GM12874 (cell line): ENCODE results near the gene LDLRAD4.

Experiments
- CTCF ChIP-seq: IDR thresholded peaks from 2 replicates; pipeline ENCODE4 v1.5.1; 2011; ENCODE audit warnings: low read depth, mild to moderate bottlenecking, control low read depth, low read length, moderate library complexity; ENCODE audit not compliant: insufficient read depth

The LDLRAD4 gene

GRCh38 chr18:13318731-13319501 is 100.4 kb downstream of the LDLRAD4 start:
- no peak for TF ChIP-seq CTCF

GRCh38 chr18:13319629-13320028 is 101.1 kb downstream of the LDLRAD4 start:
- no peak for TF ChIP-seq CTCF

- TF ChIP-seq CTCF: no peak
Observed at GRCh38 chr18:13320096-13320495, 101.5 kb downstream of the LDLRAD4 start.

- TF ChIP-seq CTCF: no peak
Observed at GRCh38 chr18:13320891-13321425, 102.4 kb downstream of the LDLRAD4 start.

GRCh38 chr18:13321923-13322322 is 103.4 kb downstream of the LDLRAD4 start:
- no peak for TF ChIP-seq CTCF

- no peak for TF ChIP-seq CTCF
Observed at GRCh38 chr18:13323186-13323585, 104.6 kb downstream of the LDLRAD4 start.

GRCh38 chr18:13324880-13325279 is 106.3 kb downstream of the LDLRAD4 start:
- TF ChIP-seq CTCF: no peak
